ENCODE results near the gene IL17RE. TPM values are rescaled to one million over a fixed set of nuclear protein-coding genes. Genes with fewer than 3 reads are reported as not detected.

Gene IL17RE
- total and polyA plus RNA-seq, 2 of the 13 experiments (the other 11 are each of a cell fraction or from before 2014, with no cell fraction given) = 14.5 to 24.1 TPM

GRCh38 chr3:9902372-9903237 lies at the start of gene IL17RE (continued):
- TF ChIP-seq ZNF709 (CRISPR knock-in tag; IDR thresholded peaks at IDR 0.05) = no peak
- no peak for TF ChIP-seq ZC3H4 (CRISPR knock-in tag; IDR thresholded peaks at IDR 0.05; ENCODE audit: borderline replicate concordance)
- no peak for TF ChIP-seq KLF13 (CRISPR knock-in tag; IDR thresholded peaks at IDR 0.05)
- peak; percentile 29; the same call in 1 of the 2 replicates for TF ChIP-seq RXRA (CRISPR knock-in tag; IDR thresholded peaks at IDR 0.05)
- TF ChIP-seq NFYC (CRISPR knock-in tag; IDR thresholded peaks at IDR 0.05) = no peak
- no peak for TF ChIP-seq ZBTB25 (CRISPR knock-in tag; IDR thresholded peaks at IDR 0.05)
- no peak for TF ChIP-seq SIX1 (CRISPR knock-in tag; IDR thresholded peaks at IDR 0.05; ENCODE audit: borderline replicate concordance)
- TF ChIP-seq ARNT (IDR thresholded peaks at IDR 0.05) = no peak
- no peak for TF ChIP-seq SRSF9 (IDR thresholded peaks at IDR 0.05; ENCODE audit: borderline replicate concordance, insufficient read depth, low read depth, low read length, poor library complexity, severe bottlenecking)
- no peak for TF ChIP-seq RFX3 (CRISPR knock-in tag; IDR thresholded peaks at IDR 0.05)
- no peak for TF ChIP-seq PRMT3 (CRISPR knock-in tag; IDR thresholded peaks at IDR 0.05; ENCODE audit: borderline replicate concordance, low read depth)
- no peak for TF ChIP-seq GATAD2A (CRISPR knock-in tag; IDR thresholded peaks at IDR 0.05)
- TF ChIP-seq ZNF503 (CRISPR knock-in tag; IDR thresholded peaks at IDR 0.05) = no peak
- no peak for TF ChIP-seq KAT2B (IDR thresholded peaks at IDR 0.05; ENCODE audit: borderline replicate concordance, low read depth, low read length)
- no peak for TF ChIP-seq FIP1L1 (IDR thresholded peaks at IDR 0.05; ENCODE audit: borderline replicate concordance, insufficient read depth, low read depth, low read length)
- no peak for TF ChIP-seq MIXL1 (CRISPR knock-in tag; IDR thresholded peaks at IDR 0.05)
- TF ChIP-seq PCBP2 (optimal IDR thresholded peaks at IDR 0.05; ENCODE audit: low read depth, low read length, poor library complexity, severe bottlenecking) = no peak
- 0 out of 2 replicates have a peak, but pooled peaks have one; percentile 65 for TF ChIP-seq ZNF546 (CRISPR knock-in tag; conservative IDR thresholded peaks at IDR 0.05)
- TF ChIP-seq ZNF770 (CRISPR knock-in tag; IDR thresholded peaks at IDR 0.05) = no peak; the same call in 1 of the 2 replicates
- no peak for TF ChIP-seq MATR3 (CRISPR knock-in tag; IDR thresholded peaks at IDR 0.05)
- TF ChIP-seq HMGA1 (CRISPR knock-in tag; conservative IDR thresholded peaks at IDR 0.05) = no peak
- no peak for TF ChIP-seq ZNF124 (CRISPR knock-in tag; IDR thresholded peaks at IDR 0.05)
- TF ChIP-seq ZNF713 (CRISPR knock-in tag; IDR thresholded peaks at IDR 0.05) = 0 out of 2 replicates have a peak, but pooled peaks have one; percentile 12
- TF ChIP-seq FOXK1 (CRISPR knock-in tag; IDR thresholded peaks at IDR 0.05; ENCODE audit: borderline replicate concordance, low read depth) = 0 out of 2 replicates have a peak, but pooled peaks have one; percentile 6
- no peak for TF ChIP-seq MAZ (IDR thresholded peaks at IDR 0.05; ENCODE audit: borderline replicate concordance, low read depth, low read length)
- no peak; the same call in 1 of the 2 replicates for TF ChIP-seq MAZ (CRISPR knock-in tag; IDR thresholded peaks at IDR 0.05; ENCODE audit: low read depth)

Measured in HepG2 (cell line).